AG08396 (cell line): ENCODE results near the gene PIP4K2A.

Experiments
- DNase-seq: peaks from one replicate; pipeline ENCODE4 v3.0.0; 2012; ENCODE audit warnings: low spot score, mixed read lengths

Gene PIP4K2A

GRCh38 chr10:22666287-22667092, 47.9 kb downstream of the PIP4K2A start:
- no peak for DNase-seq

GRCh38 chr10:22665329-22665728, 49.0 kb downstream of the PIP4K2A start:
- DNase-seq, result no peak

- no peak for DNase-seq
Observed at GRCh38 chr10:22662733-22663330, 51.5 kb downstream of the PIP4K2A start.

DNA sequence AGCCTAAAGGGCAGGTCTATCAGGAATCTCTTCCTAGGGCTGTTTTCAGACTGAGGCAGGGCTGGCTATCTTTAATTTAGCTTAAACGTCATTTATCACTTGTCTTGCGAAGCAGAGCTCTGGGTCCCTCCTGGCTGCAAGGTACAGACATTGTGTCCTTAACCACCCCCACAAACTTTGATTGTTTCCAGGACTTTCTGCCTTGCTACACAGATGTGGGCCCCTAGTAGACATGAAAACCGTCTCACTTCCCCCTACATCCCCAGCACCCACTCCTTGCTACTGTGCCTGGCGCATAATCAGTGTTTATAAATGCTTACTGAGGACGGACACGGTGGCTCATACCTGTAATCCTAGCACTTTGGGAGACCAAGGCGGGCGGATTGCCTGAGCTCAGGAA, 54.5 kb downstream of the PIP4K2A start:
- DNase-seq, result no peak

- no peak for DNase-seq
Observed at GRCh38 chr10:22658745-22659410, 55.5 kb downstream of the PIP4K2A start.

GRCh38 chr10:22657566-22658225, 56.7 kb downstream of the PIP4K2A start:
- no peak for DNase-seq

GRCh38 chr10:22657024-22657423, 57.4 kb downstream of the PIP4K2A start:
- DNase-seq, result no peak

- no peak for DNase-seq
Observed at GRCh38 chr10:22656036-22656435, 58.3 kb downstream of the PIP4K2A start.

- DNase-seq, result peak; percentile 36
Observed at GRCh38 chr10:22655312-22655981, 58.9 kb downstream of the PIP4K2A start.

- DNase-seq, result no peak
Observed at GRCh38 chr10:22652988-22653481, 61.3 kb downstream of the PIP4K2A start.

- no peak for DNase-seq
Observed at GRCh38 chr10:22651276-22651980, 63.0 kb downstream of the PIP4K2A start.

- no peak for DNase-seq
Observed at GRCh38 chr10:22649994-22650393, 64.4 kb downstream of the PIP4K2A start.

DNA sequence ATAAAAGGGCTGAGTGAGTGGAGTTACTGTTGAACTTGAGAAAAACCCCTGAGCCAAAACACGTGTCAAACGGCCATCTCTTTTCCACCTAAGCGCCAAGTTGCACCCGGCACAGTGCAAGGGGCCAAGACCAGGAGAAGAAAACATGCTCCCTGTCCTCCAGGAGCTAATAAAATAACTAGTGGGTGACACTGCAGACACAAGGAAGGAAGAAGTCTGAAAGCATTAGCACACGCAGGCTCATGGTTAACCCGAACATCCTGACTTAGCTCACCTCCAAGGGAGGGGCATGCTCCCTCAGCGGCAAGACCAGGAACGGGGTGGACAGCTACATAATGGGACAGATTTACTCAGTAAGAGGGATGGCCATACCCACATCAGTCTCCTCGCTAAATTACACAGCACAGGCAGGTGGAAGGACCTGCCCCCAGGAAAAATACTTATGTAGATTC, 65.0 kb downstream of the PIP4K2A start:
- no peak for DNase-seq

DNA sequence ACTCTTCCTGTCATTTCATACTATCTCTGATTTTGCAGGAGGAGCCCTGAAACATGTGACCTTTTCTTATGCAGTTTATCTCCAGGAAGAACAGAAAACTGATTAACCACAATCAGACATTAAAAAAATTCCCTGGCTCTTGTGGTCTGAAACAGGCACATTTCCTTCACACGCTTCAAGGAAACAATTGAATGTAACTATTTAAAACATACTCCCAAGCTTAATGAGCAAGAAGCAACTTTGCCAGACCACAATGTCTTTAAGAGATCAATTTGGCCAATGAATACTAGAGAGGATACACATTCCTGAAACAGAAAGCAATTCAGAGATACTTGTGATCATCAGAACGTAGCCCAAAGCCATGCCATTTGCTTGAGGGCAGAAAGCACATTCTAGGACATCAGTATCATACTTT, 65.8 kb downstream of the PIP4K2A start:
- no peak for DNase-seq

- no peak for DNase-seq
Observed at GRCh38 chr10:22647244-22647643, 67.1 kb downstream of the PIP4K2A start.

DNA sequence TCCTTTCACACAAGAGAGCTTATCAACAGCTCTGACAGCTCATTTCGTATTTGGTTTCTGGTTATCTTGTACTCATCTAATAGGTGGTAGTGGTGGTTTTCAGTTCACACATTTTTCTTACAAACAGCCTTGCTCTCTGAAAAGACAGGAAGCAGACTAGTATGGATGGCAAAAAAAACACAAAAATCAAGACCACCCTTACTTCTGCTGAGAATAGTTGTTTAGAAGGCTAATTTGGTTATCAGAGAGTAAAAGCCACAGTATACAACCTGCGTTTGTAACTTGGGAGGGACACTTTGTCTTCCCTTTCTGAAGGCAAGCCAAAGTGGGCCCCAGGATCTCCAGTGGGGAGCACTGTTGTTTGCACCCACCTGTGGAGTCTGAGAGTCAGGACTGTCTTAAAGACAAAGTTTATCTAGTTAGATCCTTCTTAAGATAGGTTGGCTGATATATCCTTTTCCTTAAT, 68.0 kb downstream of the PIP4K2A start:
- DNase-seq, result no peak

GRCh38 chr10:22644222-22644621, 70.2 kb downstream of the PIP4K2A start:
- DNase-seq, result no peak

GRCh38 chr10:22643775-22644174, 70.6 kb downstream of the PIP4K2A start:
- no peak for DNase-seq

GRCh38 chr10:22643116-22643515, 71.3 kb downstream of the PIP4K2A start:
- DNase-seq, result no peak

- no peak for DNase-seq
Observed at GRCh38 chr10:22641743-22642142, 72.6 kb downstream of the PIP4K2A start.

- DNase-seq, result no peak
Observed at GRCh38 chr10:22640359-22640758, 74.0 kb downstream of the PIP4K2A start.
